Measurements from ENCODE around the gene SNAI3.
A peak's percentile ranks its signal among the peaks of the same experiment; 100 is the strongest.

The SNAI3 gene

GRCh38 chr16:88705076-88705684 is 18.9 kb upstream of the SNAI3 start:
- Histone ChIP-seq H3K27ac (no peak overlapping the region; the same call in 1 of the 2 replicates), H3K4me1 (ENCODE audit: low read depth, poor library complexity, severe bottlenecking) (peaks cover 46% of the 10 kb centered on the region), H3K9ac (peak overlapping the region; percentile 57; the same call in 1 of the 2 replicates), H3K27me3 (ENCODE audit: insufficient read depth, low read depth) (no peaks in the 10 kb centered on the region), H3K79me2 (ENCODE audit: insufficient read depth, low read depth) (peaks cover 41% of the 10 kb centered on the region; the same call in 1 of the 2 replicates), H4K20me1 (ENCODE audit: insufficient read depth) (no peaks in the 10 kb centered on the region), H3K4me2 (peak overlapping the region; percentile 97), H3K36me3 (ENCODE audit: insufficient read depth) (no peaks in the 10 kb centered on the region), H3K4me3 (IDR thresholded peaks at IDR 0.05; ENCODE audit: insufficient read depth, low read depth, low read length) (no peak overlapping the region), H2AFZ (ENCODE audit: low read depth) (peak overlapping the region; percentile 54)
- no peak for TF ChIP-seq CTCF (conservative IDR thresholded peaks at IDR 0.05; ENCODE audit: low read depth, low read length)

GRCh38 chr16:88703486-88704309 is 17.4 kb upstream of the SNAI3 start:
- no peak for TF ChIP-seq CTCF (conservative IDR thresholded peaks at IDR 0.05; ENCODE audit: low read depth, low read length)
- Histone ChIP-seq H3K4me2 (no peak overlapping the region), H4K20me1 (ENCODE audit: insufficient read depth) (no peaks in the 10 kb centered on the region), H3K36me3 (ENCODE audit: insufficient read depth) (no peaks in the 10 kb centered on the region), H3K79me2 (ENCODE audit: insufficient read depth, low read depth) (peaks cover 28% of the 10 kb centered on the region; the same call in 1 of the 2 replicates), H3K27ac (no peak overlapping the region), H3K27me3 (ENCODE audit: insufficient read depth, low read depth) (no peaks in the 10 kb centered on the region), H2AFZ (ENCODE audit: low read depth) (no peak overlapping the region), H3K9ac (no peak overlapping the region), H3K4me1 (ENCODE audit: low read depth, poor library complexity, severe bottlenecking) (peaks cover 42% of the 10 kb centered on the region), H3K4me3 (IDR thresholded peaks at IDR 0.05; ENCODE audit: insufficient read depth, low read depth, low read length) (no peak overlapping the region)

- Histone ChIP-seq H3K36me3 (ENCODE audit: insufficient read depth) (no peaks in the 10 kb centered on the region), H3K9ac (no peak overlapping the region)
These were observed 16.3 kb upstream of the SNAI3 start for GRCh38 chr16:88702371-88703210.

More at GRCh38 chr16:88702371-88703210, 16.3 kb upstream of the SNAI3 start:
- Histone ChIP-seq H3K4me1 (ENCODE audit: low read depth, poor library complexity, severe bottlenecking) (peaks cover 32% of the 10 kb centered on the region), H2AFZ (ENCODE audit: low read depth) (no peak overlapping the region), H3K27me3 (ENCODE audit: insufficient read depth, low read depth) (no peaks in the 10 kb centered on the region), H3K4me2 (no peak overlapping the region), H4K20me1 (ENCODE audit: insufficient read depth) (no peaks in the 10 kb centered on the region), H3K79me2 (ENCODE audit: insufficient read depth, low read depth) (peaks cover 17% of the 10 kb centered on the region; the same call in 1 of the 2 replicates), H3K27ac (no peak overlapping the region), H3K4me3 (IDR thresholded peaks at IDR 0.05; ENCODE audit: insufficient read depth, low read depth, low read length) (no peak overlapping the region)
- no peak for TF ChIP-seq CTCF (conservative IDR thresholded peaks at IDR 0.05; ENCODE audit: low read depth, low read length)

All from KMS-11 (cell line).